WTC11 (cell line): ENCODE data around the gene DPYSL3. TPM values are rescaled to one million over a fixed set of nuclear protein-coding genes. Genes with fewer than 3 reads are reported as not detected.

ENCODE experiments used
- ATAC-seq: fragments of 200-7000 bp; cut with Tn5 transposase; 2 replicates; pipeline ENCODE4 v1.10.0; 2021; ENCODE audit warnings: mild to moderate bottlenecking, moderate library complexity
- CTCF ChIA-PET: fragments of 300-600 bp; sonication (Branson Sonifier 250); formaldehyde crosslinking; loops from one replicate; lab custom pipeline; 2021; ENCODE audit warnings: antibody characterized with exemption; lab: Charles Lee
- POLR2A ChIA-PET: fragments of 350-600 bp; sonication (Branson Sonifier 250); formaldehyde crosslinking; loops from one replicate; lab custom pipeline; 2021; ENCODE audit warnings: antibody characterized with exemption; lab: Charles Lee
- DNase-seq: peaks from one replicate; pipeline ENCODE4 v3.0.0; 2021; ENCODE audit warnings: low spot score
- H3K27ac Mint-ChIP-seq: 2 replicates; pipeline ENCODE4 v1.8.0; 2021; ENCODE audit warnings: mixed read lengths
- H3K27me3 Mint-ChIP-seq: 2 replicates; pipeline ENCODE4 v1.8.0; 2021; ENCODE audit warnings: low read depth, mild to moderate bottlenecking, moderate library complexity, mixed read lengths
- H3K36me3 Mint-ChIP-seq: 2 replicates; pipeline ENCODE4 v1.8.0; 2021; ENCODE audit warnings: mixed read lengths
- H3K4me1 Mint-ChIP-seq: 2 replicates; pipeline ENCODE4 v1.8.0; 2022; ENCODE audit warnings: mixed read lengths
- H3K4me3 Mint-ChIP-seq: 2 replicates; pipeline ENCODE4 v1.8.0; 2021; ENCODE audit warnings: mild to moderate bottlenecking, moderate library complexity, mixed read lengths
- H3K9me3 Mint-ChIP-seq: 2 replicates; pipeline ENCODE4 v1.8.0; 2021; ENCODE audit warnings: mixed read lengths
- ATF1 ChIP-seq: sonication (generic); formaldehyde crosslinking; IDR thresholded peaks from 2 replicates; pipeline ENCODE4 v1.8.1; 2023; ENCODE audit warnings: mild to moderate bottlenecking, moderate library complexity, missing genetic modification reagents
- CBFB ChIP-seq: sonication (generic); formaldehyde crosslinking; IDR thresholded peaks from 2 replicates; pipeline ENCODE4 v1.8.1; 2022; ENCODE audit warnings: mild to moderate bottlenecking, low read depth, missing genetic modification reagents
- FOXK1 ChIP-seq: sonication (generic); formaldehyde crosslinking; IDR thresholded peaks from 2 replicates; pipeline ENCODE4 v1.8.0; 2022; ENCODE audit warnings: mild to moderate bottlenecking, moderate library complexity, missing genetic modification reagents
- HMGA2 ChIP-seq: fragments of 250-450 bp; sonication (Bioruptor Pico); IDR thresholded peaks from 2 replicates; pipeline ENCODE4 v1.4.0; 2021; ENCODE audit warnings: mild to moderate bottlenecking, moderate library complexity
- JUN ChIP-seq: sonication (generic); formaldehyde crosslinking; IDR thresholded peaks from 2 replicates; pipeline ENCODE4 v1.8.0; 2023; ENCODE audit warnings: mild to moderate bottlenecking, missing genetic modification reagents
- NR2C2 ChIP-seq: sonication (generic); formaldehyde crosslinking; IDR thresholded peaks from 2 replicates; pipeline ENCODE4 v1.8.0; 2022; ENCODE audit warnings: mild to moderate bottlenecking, missing genetic modification reagents
- PRDM15 ChIP-seq: sonication (generic); formaldehyde crosslinking; IDR thresholded peaks from 2 replicates; pipeline ENCODE4 v1.8.0; 2022; ENCODE audit warnings: missing genetic modification reagents
- TEAD1 ChIP-seq: sonication (generic); formaldehyde crosslinking; IDR thresholded peaks from 2 replicates; pipeline ENCODE4 v1.8.0; 2022; ENCODE audit warnings: mild to moderate bottlenecking, missing genetic modification reagents
- ZNF121 ChIP-seq: sonication (generic); formaldehyde crosslinking; IDR thresholded peaks from 2 replicates; pipeline ENCODE4 v1.8.0; 2023; ENCODE audit warnings: missing genetic modification reagents
- ZNF423 ChIP-seq: fragments of 250-450 bp; sonication (Bioruptor Pico); IDR thresholded peaks from 2 replicates; pipeline ENCODE4 v2.1.2; 2022; ENCODE audit warnings: mild to moderate bottlenecking, moderate library complexity
- ZNF532 ChIP-seq: fragments of 250-450 bp; sonication (Bioruptor Pico); IDR thresholded peaks from 2 replicates; pipeline ENCODE4 v1.9.0; 2021; ENCODE audit warnings: mild to moderate bottlenecking, borderline replicate concordance
- total RNA-seq: library from RNA; stranded (reverse); gene quantifications from 3 replicates; pipeline ENCODE4 v1.2.3, GENCODE V29; 2021
- TF ChIP-seq, protein P1 (sequence below): sonication (generic); formaldehyde crosslinking; conservative IDR thresholded peaks from 2 replicates; pipeline ENCODE4 v1.8.1; 2022; ENCODE audit warnings: mild to moderate bottlenecking, missing genetic modification reagents
- TF ChIP-seq, protein P2 (sequence below): sonication (generic); formaldehyde crosslinking; IDR thresholded peaks from 2 replicates; pipeline ENCODE4 v1.8.1; 2022; ENCODE audit warnings: mild to moderate bottlenecking, missing genetic modification reagents, moderate library complexity, borderline replicate concordance
- TF ChIP-seq, protein P3 (sequence below): sonication (generic); formaldehyde crosslinking; IDR thresholded peaks from 2 replicates; pipeline ENCODE4 v1.8.1; 2023; ENCODE audit warnings: mild to moderate bottlenecking, missing genetic modification reagents, moderate library complexity
- TF ChIP-seq, protein P4 (sequence below): fragments of 250-450 bp; sonication (Bioruptor Pico); IDR thresholded peaks from 2 replicates; pipeline ENCODE4 v1.9.0; 2021; ENCODE audit warnings: mild to moderate bottlenecking

DPYSL3 gene
- total RNA-seq, 1 experiment from 2014 or later, result 358 TPM

DNA sequence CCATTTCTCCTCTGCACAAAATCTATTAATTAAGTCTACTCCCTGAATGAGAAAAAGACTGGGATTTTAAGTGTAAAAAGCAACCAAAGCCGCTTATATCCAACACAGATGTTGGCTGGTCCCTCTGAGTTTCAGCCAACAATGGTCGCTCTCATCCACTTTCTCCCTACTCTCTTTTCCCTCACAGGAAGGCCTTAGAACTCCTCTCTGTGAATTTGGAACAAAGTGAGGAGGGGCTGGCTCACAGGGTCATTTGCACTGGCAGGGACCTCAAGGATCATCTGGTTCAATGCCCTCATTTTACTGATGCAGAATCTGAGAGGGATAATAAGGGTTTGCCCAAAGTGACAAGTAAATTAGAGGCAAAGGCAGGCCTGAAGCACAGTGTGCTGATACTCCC lies 64.0 kb downstream of the DPYSL3 start:
- peaks cover 44% of the 10 kb centered on the region for H3K36me3 Mint-ChIP-seq
- H3K4me3 Mint-ChIP-seq, result no peak overlapping the region
- ChIA-PET POLR2A (no interaction called here), CTCF (interaction anchor here (1.3 kb wide), 1 partner anchor 133 kb away, joined by 5 read pairs; no protein-coding TSS in a partner anchor)
- 0 out of 2 replicates have a peak overlapping the region, but pooled peaks have one; percentile 51 for H3K27ac Mint-ChIP-seq
- DNase-seq (no peak), ATAC-seq (no peak)
- TF ChIP-seq CBFB (CRISPR knock-in tag) (no peak), JUN (CRISPR knock-in tag) (no peak), PRDM15 (CRISPR knock-in tag) (no peak), ATF1 (CRISPR knock-in tag) (no peak), ZNF121 (CRISPR knock-in tag) (no peak), ZNF423 (CRISPR knock-in tag) (no peak), HMGA2 (CRISPR knock-in tag) (no peak)
- TF ChIP-seq, protein P1, sequence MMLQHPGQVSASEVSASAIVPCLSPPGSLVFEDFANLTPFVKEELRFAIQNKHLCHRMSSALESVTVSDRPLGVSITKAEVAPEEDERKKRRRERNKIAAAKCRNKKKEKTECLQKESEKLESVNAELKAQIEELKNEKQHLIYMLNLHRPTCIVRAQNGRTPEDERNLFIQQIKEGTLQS (CRISPR knock-in tag), result no peak
- TF ChIP-seq, protein P2, sequence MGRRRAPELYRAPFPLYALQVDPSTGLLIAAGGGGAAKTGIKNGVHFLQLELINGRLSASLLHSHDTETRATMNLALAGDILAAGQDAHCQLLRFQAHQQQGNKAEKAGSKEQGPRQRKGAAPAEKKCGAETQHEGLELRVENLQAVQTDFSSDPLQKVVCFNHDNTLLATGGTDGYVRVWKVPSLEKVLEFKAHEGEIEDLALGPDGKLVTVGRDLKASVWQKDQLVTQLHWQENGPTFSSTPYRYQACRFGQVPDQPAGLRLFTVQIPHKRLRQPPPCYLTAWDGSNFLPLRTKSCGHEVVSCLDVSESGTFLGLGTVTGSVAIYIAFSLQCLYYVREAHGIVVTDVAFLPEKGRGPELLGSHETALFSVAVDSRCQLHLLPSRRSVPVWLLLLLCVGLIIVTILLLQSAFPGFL (CRISPR knock-in tag), result no peak
- TF ChIP-seq, protein P3, sequence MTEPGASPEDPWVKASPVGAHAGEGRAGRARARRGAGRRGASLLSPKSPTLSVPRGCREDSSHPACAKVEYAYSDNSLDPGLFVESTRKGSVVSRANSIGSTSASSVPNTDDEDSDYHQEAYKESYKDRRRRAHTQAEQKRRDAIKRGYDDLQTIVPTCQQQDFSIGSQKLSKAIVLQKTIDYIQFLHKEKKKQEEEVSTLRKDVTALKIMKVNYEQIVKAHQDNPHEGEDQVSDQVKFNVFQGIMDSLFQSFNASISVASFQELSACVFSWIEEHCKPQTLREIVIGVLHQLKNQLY (CRISPR knock-in tag), result no peak
- TF ChIP-seq, protein P4, sequence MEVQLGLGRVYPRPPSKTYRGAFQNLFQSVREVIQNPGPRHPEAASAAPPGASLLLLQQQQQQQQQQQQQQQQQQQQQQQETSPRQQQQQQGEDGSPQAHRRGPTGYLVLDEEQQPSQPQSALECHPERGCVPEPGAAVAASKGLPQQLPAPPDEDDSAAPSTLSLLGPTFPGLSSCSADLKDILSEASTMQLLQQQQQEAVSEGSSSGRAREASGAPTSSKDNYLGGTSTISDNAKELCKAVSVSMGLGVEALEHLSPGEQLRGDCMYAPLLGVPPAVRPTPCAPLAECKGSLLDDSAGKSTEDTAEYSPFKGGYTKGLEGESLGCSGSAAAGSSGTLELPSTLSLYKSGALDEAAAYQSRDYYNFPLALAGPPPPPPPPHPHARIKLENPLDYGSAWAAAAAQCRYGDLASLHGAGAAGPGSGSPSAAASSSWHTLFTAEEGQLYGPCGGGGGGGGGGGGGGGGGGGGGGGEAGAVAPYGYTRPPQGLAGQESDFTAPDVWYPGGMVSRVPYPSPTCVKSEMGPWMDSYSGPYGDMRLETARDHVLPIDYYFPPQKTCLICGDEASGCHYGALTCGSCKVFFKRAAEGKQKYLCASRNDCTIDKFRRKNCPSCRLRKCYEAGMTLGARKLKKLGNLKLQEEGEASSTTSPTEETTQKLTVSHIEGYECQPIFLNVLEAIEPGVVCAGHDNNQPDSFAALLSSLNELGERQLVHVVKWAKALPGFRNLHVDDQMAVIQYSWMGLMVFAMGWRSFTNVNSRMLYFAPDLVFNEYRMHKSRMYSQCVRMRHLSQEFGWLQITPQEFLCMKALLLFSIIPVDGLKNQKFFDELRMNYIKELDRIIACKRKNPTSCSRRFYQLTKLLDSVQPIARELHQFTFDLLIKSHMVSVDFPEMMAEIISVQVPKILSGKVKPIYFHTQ (CRISPR knock-in tag), result no peak
- H3K4me1 Mint-ChIP-seq, result peaks cover 89% of the 10 kb centered on the region
- no peaks in the 10 kb centered on the region for H3K9me3 Mint-ChIP-seq
- no peaks in the 10 kb centered on the region for H3K27me3 Mint-ChIP-seq

DNA sequence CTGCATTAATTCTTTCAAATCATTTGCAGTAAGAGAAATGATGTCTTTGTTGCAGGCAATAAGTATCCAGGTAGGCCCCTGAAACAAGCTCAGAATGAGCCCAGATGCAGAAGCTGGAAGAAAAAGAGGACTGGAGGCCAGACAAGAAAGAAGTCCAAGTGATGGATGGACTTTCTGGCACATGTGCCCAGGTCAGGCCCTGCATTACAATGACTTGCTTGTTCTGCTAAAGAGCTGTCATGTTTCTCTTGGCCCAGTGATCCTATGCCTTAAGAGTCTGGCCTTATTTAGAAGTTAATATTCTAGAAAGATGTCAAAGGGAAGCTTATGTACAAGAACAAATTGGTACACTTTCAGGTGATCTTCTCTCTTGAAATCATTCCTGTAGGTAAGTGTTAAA lies 64.8 kb downstream of the DPYSL3 start:
- H3K36me3 Mint-ChIP-seq, result peaks cover 48% of the 10 kb centered on the region
- no peak overlapping the region for H3K4me3 Mint-ChIP-seq
- no peaks in the 10 kb centered on the region for H3K27me3 Mint-ChIP-seq
- ChIA-PET POLR2A (no interaction called here), CTCF (interaction anchor here (1.2 to 1.5 kb wide), 2 partner anchors 9 to 133 kb away, joined by 5 to 7 read pairs; no protein-coding TSS in a partner anchor)
- DNase-seq (no peak), ATAC-seq (no peak)
- TF ChIP-seq FOXK1 (CRISPR knock-in tag) (no peak), NR2C2 (CRISPR knock-in tag) (no peak), TEAD1 (CRISPR knock-in tag) (no peak), ZNF532 (CRISPR knock-in tag) (no peak)
- peaks cover 89% of the 10 kb centered on the region for H3K4me1 Mint-ChIP-seq
- H3K9me3 Mint-ChIP-seq, result no peaks in the 10 kb centered on the region
- H3K27ac Mint-ChIP-seq, result peak overlapping the region; percentile 16
